ENCODE data around the gene STMN1.

The STMN1 gene

DNA sequence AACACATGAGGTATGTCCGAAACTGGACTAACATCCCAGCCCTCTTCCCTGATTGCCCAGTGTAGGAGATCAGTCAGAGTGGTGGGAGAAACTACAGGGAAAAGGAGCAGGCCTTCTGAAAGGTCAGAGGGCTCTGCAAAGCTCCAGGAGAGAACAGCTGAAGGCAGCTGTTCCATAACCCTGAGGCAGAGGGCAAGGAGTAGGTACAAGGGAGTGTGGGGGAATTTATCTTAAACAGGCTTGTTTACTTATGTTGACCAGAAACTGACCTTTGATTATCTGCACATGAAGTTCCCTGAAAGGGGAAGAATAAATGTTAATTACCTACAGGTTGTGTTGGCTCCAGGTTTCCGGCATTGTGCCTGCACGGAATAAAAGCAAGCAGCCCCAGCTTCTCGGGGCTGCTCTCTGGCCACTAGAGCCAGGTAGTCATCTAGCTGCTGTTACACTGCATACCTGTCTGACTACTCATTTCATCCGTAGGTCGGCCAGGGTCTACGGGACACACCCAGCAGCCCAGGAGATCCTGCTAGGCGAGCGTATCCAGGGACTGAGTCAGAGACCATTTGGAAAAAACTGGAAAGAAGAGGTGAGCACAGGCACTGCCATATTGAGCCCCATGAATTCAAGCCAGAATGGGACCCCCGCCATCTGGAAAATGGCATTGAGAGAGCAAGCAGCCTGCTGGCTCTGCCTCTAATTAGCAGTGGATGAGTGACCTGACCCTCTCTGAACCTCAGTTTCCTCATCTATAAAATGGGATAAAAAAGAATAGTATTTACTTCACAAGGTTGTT is 15.8 kb downstream of the STMN1 start:
- DNase-seq = no peak

DNA sequence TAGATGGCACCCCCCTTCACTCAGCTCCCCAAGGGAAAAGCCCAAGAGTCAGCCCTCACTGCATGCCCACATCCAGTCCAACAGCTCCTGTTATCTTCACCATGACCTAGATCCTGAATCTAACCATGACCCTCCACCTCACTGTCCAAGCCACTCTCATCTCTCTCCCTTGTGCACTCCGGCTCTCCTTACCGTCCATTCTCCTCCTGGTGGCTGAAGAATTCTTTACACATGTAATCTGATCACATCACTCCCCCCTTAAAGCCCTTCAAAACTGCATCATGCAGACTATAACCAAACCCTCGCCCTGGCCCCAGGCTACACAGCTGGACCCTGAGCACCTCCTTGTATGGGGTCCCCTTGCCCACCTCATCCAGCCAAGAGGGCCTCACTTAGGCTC is 16.7 kb downstream of the STMN1 start:
- no peak for DNase-seq

DNA sequence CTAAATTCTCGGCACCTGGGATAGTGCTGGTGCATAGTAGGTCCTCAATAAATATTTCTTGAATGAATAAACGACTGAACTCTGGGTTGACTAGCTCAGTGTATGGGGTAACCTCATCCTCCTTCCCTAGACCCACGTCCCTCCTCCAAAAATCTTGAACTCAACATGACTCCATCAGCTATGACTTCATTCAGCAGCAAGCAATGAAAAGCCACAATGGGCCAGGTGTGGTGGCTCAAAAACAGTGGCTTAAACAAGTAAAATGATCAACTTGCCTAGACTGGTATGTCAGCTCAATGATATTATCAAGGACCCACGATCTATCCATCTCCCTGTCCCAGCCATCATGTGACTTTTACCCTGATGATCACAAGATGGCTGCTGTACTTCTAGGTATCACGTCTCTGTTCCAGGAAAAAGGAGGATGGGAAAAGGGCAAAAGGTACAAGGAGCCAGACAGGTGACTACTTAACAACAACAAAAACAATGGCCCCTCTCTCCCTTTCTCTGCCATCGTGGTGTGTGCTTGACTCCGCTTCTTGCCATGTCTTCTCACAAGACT is 17.7 kb downstream of the STMN1 start:
- no peak for DNase-seq

DNA sequence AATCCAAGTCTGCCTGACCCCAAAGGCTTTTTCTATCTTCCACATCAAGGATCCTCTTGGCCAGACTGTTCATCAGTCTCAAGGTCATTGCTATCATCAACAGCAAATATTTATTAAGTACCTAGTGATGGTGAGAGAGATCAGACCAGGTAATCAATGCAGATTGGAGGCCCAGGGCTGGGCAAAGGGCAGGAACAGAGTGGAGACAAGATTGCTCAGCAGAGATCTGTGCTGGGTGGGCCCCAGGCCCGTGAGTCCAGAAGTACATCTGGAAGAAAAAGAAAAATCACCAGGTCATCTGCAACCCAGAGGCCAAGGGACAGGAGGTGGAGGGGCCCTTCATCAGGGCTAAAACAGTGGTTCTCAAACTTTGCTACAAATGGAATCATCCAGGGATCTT is 20.6 kb downstream of the STMN1 start:
- DNase-seq = no peak

DNA sequence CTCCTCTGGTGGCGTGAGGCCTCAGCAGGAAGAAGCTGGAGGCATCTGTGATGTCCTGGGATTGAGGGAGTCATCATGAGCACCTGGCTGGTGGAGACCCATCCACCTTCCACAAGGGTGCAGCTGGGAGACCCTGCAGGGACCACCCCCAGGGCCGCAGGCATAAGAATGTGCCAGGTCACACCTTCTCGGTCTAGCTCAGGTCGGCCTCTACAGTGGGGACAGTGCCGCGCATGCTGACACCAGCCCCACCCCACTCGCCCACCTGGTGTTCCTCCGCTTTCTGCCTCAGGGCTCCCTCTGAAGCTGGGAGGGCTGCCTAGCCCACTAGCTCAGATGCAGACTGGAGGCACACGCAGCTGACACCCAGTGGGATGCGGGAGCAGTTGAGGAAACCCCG is 25.0 kb downstream of the STMN1 start:
- no peak for DNase-seq

DNA sequence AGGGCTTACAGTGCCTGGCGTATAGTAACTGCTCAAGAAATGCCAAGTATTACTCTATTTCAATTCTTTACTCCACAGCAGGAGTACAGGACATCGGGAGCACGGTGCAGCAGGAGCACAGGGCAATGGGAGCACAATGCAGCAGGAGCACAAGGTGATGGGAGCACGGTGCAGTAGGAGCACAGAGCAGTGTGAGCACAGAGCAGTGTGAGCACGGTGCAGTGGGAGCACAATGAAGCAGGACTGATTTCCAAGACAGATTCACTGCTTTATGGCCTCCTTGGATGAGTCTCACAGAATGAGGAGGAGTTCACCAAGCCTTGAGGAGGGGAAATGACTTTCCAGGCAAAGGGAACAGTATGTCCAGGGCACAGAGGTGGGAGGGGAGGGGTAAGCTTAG is 25.7 kb downstream of the STMN1 start:
- no peak for DNase-seq

DNA sequence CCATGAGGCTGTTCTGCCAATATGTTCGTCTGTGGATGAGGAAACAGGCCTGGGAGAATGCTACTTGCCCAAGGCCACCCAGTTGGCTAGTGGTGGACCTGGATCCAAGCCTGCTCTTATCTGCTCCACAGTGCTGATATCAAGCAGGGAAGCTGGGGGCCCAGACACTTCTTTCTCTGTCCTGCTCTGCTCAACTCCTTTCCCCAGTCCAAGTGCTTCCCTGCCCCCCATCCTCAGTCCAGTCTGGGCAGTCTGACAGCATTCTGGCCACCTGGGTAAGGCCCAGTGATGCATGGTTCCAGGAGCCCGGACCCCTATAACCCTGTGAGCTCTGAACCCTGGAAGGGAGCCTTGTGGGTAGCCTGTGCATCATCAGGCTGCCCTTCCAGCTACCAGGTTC is 26.5 kb downstream of the STMN1 start:
- no peak for DNase-seq

DNA sequence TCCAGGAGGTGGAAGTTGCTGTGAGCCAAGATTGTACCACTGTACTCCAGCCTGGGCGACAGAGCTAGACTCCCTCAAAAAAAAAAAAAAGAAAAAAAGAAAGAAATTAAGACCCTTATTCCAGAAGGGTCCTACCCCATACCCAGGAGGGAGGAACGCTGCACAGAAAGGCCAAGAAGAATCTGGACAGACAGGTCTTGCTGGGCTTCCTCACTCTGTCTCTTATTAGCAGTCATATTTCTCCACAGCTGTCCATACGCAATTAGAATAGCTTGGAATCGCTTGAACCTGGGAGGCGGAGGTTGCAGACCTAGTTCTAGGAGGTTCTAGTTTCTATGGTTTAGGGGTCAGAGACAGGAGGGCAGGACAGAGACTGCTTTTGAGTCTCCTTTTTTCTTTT is 27.5 kb downstream of the STMN1 start:
- no peak for DNase-seq

DNA sequence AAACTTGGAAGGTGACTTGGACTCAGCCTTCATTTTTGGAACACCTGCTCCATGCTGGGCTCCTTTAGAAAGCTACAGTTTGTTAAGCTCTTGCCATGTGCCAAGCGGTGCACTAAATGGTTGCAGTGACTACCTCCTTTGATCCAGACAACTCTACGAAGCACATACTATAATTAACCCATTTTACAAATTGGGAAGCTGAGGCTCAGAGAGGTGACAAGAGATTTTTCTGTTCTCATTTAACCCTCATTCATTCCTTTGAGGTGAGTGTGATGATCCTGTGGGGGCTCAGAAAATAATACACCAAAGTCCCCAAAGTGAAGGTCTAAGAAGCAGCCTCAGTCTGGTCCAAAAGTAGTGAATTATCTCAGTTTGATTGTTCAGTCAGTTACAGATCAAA is 29.1 kb downstream of the STMN1 start:
- DNase-seq = no peak

DNA sequence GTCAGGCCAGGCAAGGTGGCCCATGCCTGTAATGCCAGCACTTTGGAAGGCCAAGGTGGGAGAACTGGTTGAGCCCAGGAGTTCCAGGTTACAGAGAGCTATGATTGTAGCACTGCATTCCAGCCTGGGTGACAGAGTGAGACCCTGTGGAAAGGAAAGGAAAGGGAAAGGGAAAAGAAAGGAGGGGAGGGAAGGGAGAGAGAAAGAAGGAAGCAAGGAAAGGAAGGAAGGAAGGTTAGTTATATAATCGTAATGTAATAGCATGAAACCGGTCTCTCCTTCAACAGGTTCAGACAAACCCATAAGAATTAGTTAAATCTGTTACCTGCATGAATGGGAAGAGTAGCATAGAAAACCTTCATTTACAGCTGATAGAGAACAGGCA is 29.5 kb downstream of the STMN1 start:
- DNase-seq = no peak

DNA sequence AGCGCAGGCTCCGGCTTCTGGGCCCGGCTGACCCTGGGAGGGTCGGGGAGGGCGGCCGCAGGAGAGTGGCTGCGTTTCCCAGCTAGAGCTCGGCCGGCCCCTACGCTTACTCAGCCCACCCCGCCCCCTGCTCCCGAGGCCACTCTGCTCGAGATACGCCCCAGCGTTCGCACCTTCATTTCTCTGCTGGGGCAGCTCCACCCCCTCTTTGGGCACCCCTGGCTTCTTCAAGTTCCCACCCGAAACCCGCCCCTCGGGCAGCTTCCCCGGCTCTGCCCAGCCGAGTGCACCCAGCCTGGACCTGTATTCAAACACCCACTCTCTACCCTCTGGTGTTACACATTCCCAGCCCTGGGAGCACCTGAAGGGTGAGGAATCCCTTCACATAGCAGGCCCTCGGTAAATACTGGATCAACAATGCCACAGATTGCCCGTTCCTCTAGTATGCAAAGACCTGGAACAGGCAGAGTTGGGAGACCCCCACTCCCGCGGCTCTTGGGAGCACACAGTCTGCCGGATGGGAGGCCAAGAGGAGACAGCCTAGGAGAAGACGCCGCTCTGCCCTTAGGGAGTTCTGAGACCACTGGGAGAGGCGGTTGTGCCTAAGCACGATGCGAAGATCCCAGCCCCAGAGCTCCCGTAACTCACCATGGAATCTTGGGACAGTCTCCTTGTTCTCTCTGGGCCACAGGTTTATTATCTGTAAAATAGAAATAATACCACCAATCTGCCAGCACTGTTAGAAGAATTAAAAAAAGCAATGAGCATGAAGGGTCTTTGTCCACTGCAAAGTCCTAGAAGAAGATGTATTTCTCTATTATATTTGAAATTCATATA is 30.1 kb downstream of the STMN1 start:
- no peak for DNase-seq

DNA sequence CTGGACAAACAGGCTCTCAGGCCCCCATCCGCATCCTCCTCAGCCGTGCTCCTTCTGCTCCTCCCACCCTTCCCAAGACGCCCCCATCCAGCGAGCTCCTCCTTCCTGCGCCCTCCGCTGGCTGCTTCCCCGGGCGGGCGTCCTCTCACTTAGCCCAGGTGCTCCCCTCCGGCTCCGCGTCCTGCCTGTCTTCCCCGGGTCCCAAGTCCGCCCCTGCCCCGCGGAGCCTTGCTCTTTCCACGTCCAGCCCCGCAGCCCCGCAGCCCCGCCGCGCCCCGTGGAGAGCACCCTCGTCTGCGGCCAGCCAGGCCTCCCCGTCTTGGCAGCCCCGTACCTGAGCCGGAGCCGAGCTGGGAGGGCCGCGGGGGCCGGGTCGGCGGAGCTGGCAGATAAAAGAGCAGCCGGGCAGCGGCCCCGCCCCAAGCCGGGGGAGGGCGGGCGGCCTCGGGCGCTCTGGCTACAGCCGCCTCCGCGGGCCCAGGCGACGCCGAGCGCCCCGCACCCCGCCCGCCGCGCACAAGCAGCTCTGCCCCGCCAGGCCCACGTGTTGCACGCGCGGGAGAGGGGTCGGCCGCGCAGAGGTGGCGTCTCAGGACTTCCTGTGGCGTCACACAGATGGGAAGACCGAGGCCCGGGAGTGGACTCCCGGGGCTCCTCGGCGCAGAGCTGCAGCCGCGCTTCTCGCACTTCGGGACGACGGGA is 30.9 kb downstream of the STMN1 start, which contains the start of gene PAQR7:
PAQR7 (minus strand) TSS at position 555 of the 702 bp plus-strand sequence. CDS start 11,869 bp downstream, outside the sequence.
- peak; percentile 47 for DNase-seq

DNA sequence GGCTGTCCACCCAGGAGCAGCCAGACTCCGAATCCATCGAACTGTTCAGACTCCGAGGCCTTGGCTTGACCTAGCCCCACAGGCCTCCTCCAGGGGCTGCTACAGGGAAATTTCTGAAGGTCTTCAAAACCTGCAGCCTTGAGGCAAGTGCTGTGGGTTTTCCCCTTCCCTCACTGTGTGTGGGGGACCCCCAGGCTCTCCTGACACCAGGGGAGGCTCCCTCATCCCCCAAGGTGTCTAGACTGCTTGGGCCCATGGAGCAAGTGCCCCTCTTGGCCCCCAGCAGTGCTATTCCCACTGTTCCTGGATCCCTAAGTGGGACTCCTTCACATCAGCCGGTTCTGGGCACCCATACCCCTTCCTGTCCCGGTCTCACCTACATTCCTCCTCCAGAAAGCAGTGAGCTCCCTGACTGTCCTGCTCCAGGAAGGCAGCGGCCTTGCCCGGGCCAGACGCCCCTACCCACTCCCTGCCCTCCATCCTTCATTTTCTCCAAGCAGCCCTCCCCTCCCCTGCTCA is 31.5 kb downstream of the STMN1 start:
- DNase-seq = no peak

DNA sequence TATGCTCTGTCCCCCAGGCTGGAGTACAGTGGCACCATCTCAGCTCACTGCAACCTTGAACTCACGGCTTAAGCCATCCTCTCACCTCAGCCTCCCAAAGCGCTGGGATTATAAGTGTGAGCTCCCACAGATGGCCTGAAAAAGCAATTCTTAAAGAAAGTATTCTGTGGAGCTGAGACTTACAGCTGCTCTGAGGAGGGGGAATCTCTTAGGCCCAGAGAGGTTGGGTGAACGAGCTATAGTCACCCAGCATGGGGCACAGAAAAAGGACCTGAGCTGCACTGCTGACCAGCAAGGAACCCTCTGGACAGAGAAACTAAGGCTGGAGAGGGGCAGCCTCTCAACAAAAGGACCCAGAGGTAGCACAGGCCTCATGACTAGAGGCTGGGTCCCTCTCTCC is 32.0 kb downstream of the STMN1 start:
- DNase-seq = no peak

DNA sequence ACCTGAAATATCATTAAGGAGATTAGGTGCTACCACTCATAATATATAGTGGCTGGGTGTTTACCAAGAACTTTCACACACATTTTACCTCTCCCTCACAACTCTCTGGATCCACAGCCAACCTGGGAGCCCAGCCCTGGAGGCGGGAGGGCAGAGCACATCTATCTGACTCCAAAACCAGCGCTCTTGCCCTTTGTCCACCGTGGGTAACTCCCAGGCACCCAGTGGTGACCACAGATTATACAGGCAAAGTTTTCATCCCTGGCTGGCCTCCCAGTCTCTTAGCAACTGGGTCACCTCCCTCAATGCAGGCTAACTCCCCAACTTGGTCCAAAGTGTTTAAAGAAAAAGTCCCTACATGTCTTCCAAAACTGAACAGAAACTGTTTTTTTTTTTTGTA is 33.1 kb downstream of the STMN1 start:
- no peak for DNase-seq

DNA sequence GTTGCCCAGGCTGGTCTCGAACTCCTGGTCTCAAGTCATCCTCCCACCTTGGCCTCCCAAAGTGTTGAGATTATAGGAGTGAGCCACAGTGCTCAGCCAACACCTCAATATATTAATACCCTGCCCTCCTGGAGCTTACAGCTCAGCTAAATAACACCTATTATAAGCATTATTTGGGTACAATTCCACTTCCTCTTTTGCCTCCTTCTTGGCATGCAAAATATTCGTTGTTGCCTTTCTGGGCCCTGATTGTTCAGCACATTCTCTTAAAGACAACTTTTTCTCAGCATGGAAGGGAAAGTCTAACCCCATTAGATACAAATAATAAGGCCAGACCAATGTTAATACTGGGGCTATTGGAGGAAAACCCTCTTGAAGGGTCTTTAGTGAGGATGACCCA is 33.5 kb downstream of the STMN1 start:
- no peak for DNase-seq

DNA sequence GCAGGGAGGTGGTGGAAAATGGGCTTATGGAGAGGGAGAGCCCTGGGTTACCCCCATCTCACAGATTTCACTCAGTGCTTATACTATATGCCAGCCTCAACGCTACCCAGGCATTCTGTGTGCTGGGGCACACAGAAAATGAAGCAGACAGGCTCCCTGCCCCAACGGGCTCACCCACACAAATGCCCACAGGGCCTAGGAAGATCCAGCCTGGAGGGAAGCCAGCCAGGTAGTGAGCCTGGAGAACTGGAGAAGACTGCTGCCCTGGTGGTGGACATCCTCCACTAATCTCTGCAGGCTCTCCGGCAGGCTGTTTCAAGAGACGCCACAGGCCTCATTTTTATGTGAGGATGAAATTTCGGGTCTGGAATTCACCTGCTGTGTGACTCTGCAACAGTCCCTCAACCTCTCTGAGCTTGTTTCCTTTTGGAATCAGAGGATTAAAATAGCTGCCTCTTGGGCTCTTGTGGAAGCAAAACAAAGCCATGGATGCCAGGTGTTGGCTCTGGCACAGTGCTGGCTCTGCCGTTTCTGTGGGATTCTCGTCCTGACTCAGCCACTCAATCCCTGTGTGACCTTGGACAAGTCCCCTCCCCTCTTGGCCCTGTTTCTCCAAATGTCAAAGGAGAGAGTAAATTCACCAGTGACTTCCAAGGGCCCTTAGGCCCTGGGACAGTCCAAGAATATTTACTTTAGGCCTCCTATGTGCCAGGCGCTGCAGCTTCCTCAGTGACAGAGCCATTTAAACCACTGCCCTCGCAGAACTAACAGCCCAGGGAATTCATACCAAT is 34.3 kb downstream of the STMN1 start:
- no peak for DNase-seq

DNA sequence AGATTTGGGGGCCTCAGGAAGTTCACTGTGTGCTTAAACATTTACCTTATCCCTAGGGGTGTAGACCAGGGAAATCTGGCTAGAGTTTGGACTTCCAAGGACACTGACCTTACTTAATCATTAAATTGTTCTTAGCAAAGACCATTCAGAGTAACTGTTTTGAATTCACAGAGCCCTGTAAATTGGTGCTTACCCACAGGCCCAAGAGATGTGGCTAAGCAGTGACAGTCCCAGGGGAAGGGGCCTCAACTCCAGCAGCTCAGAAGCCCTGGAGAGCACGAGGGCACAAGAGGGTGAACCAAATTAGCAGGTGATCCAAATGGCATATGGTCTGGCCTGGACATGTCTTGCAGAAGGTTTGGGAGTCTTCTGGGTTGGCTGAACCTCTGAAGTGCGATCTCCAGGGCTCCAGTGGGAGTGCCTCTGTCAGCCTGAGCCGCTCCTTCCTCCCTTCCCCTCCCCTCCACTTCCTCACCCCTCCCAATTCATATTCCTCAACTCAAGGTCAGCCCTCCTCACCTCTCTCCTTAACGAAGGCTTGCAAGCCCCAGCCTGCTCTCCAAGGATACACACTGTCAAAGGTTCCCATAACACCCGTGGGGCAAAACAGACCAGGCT is 35.0 kb downstream of the STMN1 start:
- no peak for DNase-seq

DNA sequence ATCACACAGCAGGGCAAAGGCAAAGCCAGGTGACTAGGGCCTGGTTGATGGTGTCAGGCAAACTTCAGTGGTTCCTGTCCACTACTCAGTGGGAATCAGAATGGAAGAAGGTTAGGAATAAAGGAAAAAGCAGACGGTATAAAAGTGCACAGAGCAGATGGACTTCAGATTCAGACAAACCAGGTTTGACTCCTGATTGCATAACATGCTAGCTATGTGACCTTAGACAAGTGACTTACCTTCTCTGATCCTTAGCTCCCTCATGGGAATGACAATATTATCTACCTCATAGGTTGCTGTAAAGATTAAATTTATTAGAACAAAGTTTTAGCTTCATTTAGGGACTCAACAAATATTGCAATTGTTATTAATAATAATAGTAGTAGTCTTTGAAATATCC is 35.6 kb downstream of the STMN1 start:
- DNase-seq = no peak

DNA sequence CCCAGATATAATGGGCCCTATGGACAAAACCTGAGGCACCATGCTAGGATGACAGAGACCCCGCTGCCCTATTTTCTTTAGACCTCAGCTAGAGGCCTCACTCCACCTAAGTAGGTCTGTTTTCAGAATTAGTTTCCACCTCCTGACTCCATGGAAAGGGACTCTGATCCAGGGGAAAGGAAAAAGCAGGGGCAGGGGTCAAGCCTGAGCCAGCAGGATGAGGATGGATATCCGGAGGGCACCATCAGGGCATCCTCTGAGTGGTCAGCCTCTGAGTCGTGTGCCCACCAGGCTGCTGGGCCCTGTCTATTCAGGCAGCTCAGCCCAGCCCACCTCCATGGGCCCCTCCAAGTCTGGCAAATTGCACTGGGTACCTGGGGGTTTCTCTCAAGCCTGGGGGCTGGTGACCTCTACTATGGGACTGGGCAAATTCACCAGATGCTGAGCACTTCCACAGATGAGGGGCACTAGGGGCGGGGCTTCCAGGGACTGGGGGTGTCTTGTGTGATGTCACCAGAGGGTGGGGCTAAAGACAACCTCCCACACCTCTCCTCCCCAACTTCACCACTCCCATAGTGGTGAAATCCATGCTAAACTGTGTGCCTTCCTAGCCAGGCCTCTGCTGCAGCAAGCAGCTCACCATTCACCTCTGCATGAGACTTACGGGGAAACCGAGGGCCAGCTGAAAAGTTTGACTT is 36.2 kb downstream of the STMN1 start:
- DNase-seq = no peak
